ENCODE results near the gene CTSF.

CTSF gene

GRCh38 chr11:66531841-66532240 is 36.6 kb downstream of the CTSF start:
- H3K36me3 ChIP-seq (ENCODE audit: control insufficient read depth, insufficient read depth, low read length) = peaks cover 4% of the 10 kb centered on the region
- no peaks in the 10 kb centered on the region for H3K4me1 ChIP-seq (ENCODE audit: control insufficient read depth, insufficient read depth, low read length)
- H3K9ac ChIP-seq (ENCODE audit: low read length) = no peak overlapping the region
- H3K27me3 ChIP-seq (ENCODE audit: control insufficient read depth, insufficient read depth, low read length) = no peaks in the 10 kb centered on the region
- no peak overlapping the region for H3K27ac ChIP-seq (ENCODE audit: low read depth, low read length)
- no peak overlapping the region for H3K4me3 ChIP-seq (ENCODE audit: low read length)

- Histone ChIP-seq H3K9ac (ENCODE audit: low read length) (no peak overlapping the region), H3K4me3 (ENCODE audit: low read length) (no peak overlapping the region), H3K36me3 (ENCODE audit: control insufficient read depth, insufficient read depth, low read length) (peaks cover 6% of the 10 kb centered on the region)
Observed at GRCh38 chr11:66530927-66531709, 37.3 kb downstream of the CTSF start.

DNA sequence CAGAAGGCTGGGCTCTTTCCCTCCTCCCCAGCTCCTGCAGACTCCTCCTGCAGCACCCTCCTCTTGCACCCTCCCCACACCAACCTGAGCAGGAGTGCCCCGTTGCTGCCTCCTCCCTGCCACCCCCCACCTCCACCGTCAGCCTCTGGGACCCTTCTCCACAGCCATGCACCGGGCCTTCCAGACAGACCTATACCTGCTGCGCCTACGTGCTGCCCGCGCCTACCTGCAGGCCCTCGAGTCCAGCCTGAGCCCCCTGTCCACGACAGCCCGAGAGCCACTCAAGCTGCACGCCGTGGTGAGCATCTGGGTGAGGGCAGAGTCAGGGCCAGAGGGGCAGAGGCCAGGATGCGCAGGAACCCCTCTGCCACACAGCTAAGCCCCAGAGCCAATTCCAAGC is 38.8 kb downstream of the CTSF start:
- H3K36me3 ChIP-seq (ENCODE audit: control insufficient read depth, insufficient read depth, low read length) = peaks cover 6% of the 10 kb centered on the region
- H3K4me1 ChIP-seq (ENCODE audit: control insufficient read depth, insufficient read depth, low read length) = no peaks in the 10 kb centered on the region
- H3K27ac ChIP-seq (ENCODE audit: low read depth, low read length) = no peak overlapping the region
- H3K9ac ChIP-seq (ENCODE audit: low read length) = no peak overlapping the region
- no peaks in the 10 kb centered on the region for H3K27me3 ChIP-seq (ENCODE audit: control insufficient read depth, insufficient read depth, low read length)
- no peak overlapping the region for H3K4me3 ChIP-seq (ENCODE audit: low read length)

More at GRCh38 chr11:66530927-66531709, 37.3 kb downstream of the CTSF start:
- Histone ChIP-seq H3K27ac (ENCODE audit: low read depth, low read length) (no peak overlapping the region), H3K27me3 (ENCODE audit: control insufficient read depth, insufficient read depth, low read length) (no peaks in the 10 kb centered on the region), H3K4me1 (ENCODE audit: control insufficient read depth, insufficient read depth, low read length) (no peaks in the 10 kb centered on the region)

GRCh38 chr11:66529069-66529468 is 39.3 kb downstream of the CTSF start:
- Histone ChIP-seq H3K9ac (ENCODE audit: low read length) (no peak overlapping the region), H3K4me3 (ENCODE audit: low read length) (no peak overlapping the region), H3K4me1 (ENCODE audit: control insufficient read depth, insufficient read depth, low read length) (no peaks in the 10 kb centered on the region), H3K27me3 (ENCODE audit: control insufficient read depth, insufficient read depth, low read length) (no peaks in the 10 kb centered on the region), H3K36me3 (ENCODE audit: control insufficient read depth, insufficient read depth, low read length) (peaks cover 6% of the 10 kb centered on the region), H3K27ac (ENCODE audit: low read depth, low read length) (no peak overlapping the region)

GRCh38 chr11:66524304-66525040 is 43.9 kb downstream of the CTSF start:
- Histone ChIP-seq H3K4me1 (ENCODE audit: control insufficient read depth, insufficient read depth, low read length) (no peaks in the 10 kb centered on the region), H3K9ac (ENCODE audit: low read length) (no peak overlapping the region), H3K36me3 (ENCODE audit: control insufficient read depth, insufficient read depth, low read length) (peaks cover 9% of the 10 kb centered on the region), H3K27me3 (ENCODE audit: control insufficient read depth, insufficient read depth, low read length) (no peaks in the 10 kb centered on the region), H3K4me3 (ENCODE audit: low read length) (no peak overlapping the region), H3K27ac (ENCODE audit: low read depth, low read length) (no peak overlapping the region)

GRCh38 chr11:66523611-66524010 is 44.8 kb downstream of the CTSF start:
- no peak overlapping the region for H3K9ac ChIP-seq (ENCODE audit: low read length)
- H3K4me3 ChIP-seq (ENCODE audit: low read length) = no peak overlapping the region
- H3K27me3 ChIP-seq (ENCODE audit: control insufficient read depth, insufficient read depth, low read length) = no peaks in the 10 kb centered on the region
- peaks cover 10% of the 10 kb centered on the region for H3K36me3 ChIP-seq (ENCODE audit: control insufficient read depth, insufficient read depth, low read length)
- no peak overlapping the region for H3K27ac ChIP-seq (ENCODE audit: low read depth, low read length)
- no peaks in the 10 kb centered on the region for H3K4me1 ChIP-seq (ENCODE audit: control insufficient read depth, insufficient read depth, low read length)

Data from rectal smooth muscle tissue (tissue), 1 donor.